H9 (cell line): ENCODE results near the gene ZNF771. TPM values are rescaled to one million over a fixed set of nuclear protein-coding genes. Genes with fewer than 3 reads are reported as not detected.

Experiments
- DNase-seq: peaks from one replicate; pipeline ENCODE4 v3.0.0-alpha.2; 2017
- H2AFZ ChIP-seq: one replicate; pipeline ENCODE4 v1.6.1; 2013; ENCODE audit warnings: mild to moderate bottlenecking, low read length, control low read depth, moderate library complexity
- H2AK5ac ChIP-seq: 2 replicates; pipeline ENCODE4 v1.6.1; 2013; ENCODE audit warnings: low read length, control low read depth, mixed read lengths; ENCODE audit not compliant: insufficient read length
- H2BK120ac ChIP-seq: one replicate; pipeline ENCODE4 v1.6.1; 2013; ENCODE audit warnings: low read depth, mild to moderate bottlenecking, low read length, control low read depth, inconsistent platforms; ENCODE audit not compliant: poor library complexity, severe bottlenecking
- H2BK12ac ChIP-seq: 2 replicates; pipeline ENCODE4 v1.6.1; 2013; ENCODE audit warnings: low read length, control low read depth, mixed read lengths, low read depth; ENCODE audit not compliant: insufficient read length
- H2BK15ac ChIP-seq: 2 replicates; pipeline ENCODE4 v1.6.1; 2013; ENCODE audit warnings: low read depth, low read length, control low read depth
- H2BK20ac ChIP-seq: one replicate; pipeline ENCODE4 v1.6.1; 2013; ENCODE audit warnings: low read depth, mild to moderate bottlenecking, low read length, control low read depth, inconsistent platforms; ENCODE audit not compliant: poor library complexity, severe bottlenecking
- H2BK5ac ChIP-seq: 2 replicates; pipeline ENCODE4 v1.6.1; 2013; ENCODE audit warnings: low read length, control low read depth, mixed read lengths; ENCODE audit not compliant: insufficient read length
- H3K14ac ChIP-seq: 2 replicates; pipeline ENCODE4 v1.6.1; 2013; ENCODE audit warnings: low read length, control low read depth; ENCODE audit not compliant: insufficient read depth
- H3K18ac ChIP-seq: 2 replicates; pipeline ENCODE4 v1.6.1; 2013; ENCODE audit warnings: low read depth, mild to moderate bottlenecking, mixed read lengths, low read length, control low read depth; ENCODE audit not compliant: insufficient read length
- H3K23ac ChIP-seq: 2 replicates; pipeline ENCODE4 v1.6.1; 2013; ENCODE audit warnings: low read length, control low read depth, mixed read lengths, low read depth; ENCODE audit not compliant: insufficient read length
- H3K23me2 ChIP-seq: 2 replicates; pipeline ENCODE4 v1.6.1; 2013; ENCODE audit warnings: low read depth, mild to moderate bottlenecking, mixed read lengths, low read length, control low read depth; ENCODE audit not compliant: insufficient read length, poor library complexity, severe bottlenecking
- H3K27ac ChIP-seq: 2 replicates; pipeline ENCODE4 v1.5.1; 2013; ENCODE audit warnings: low read length, control low read depth, mixed read lengths, low read depth; ENCODE audit not compliant: insufficient read length
- H3K27me3 ChIP-seq: 2 replicates; pipeline ENCODE4 v1.6.1; 2013; ENCODE audit warnings: low read length, control low read depth, inconsistent platforms; ENCODE audit not compliant: insufficient read depth
- H3K4ac ChIP-seq: 2 replicates; pipeline ENCODE4 v1.6.1; 2013; ENCODE audit warnings: low read depth, mild to moderate bottlenecking, control low read depth, inconsistent platforms, low read length, moderate library complexity
- H3K4me1 ChIP-seq: 2 replicates; pipeline ENCODE4 v1.6.1; 2013; ENCODE audit warnings: low read length, control low read depth, inconsistent platforms; ENCODE audit not compliant: insufficient read depth
- H3K4me2 ChIP-seq: 2 replicates; pipeline ENCODE4 v1.6.1; 2013; ENCODE audit warnings: low read length, control low read depth, mixed read lengths; ENCODE audit not compliant: insufficient read length, insufficient read depth
- H3K56ac ChIP-seq: 2 replicates; pipeline ENCODE4 v1.6.1; 2013; ENCODE audit warnings: low read depth, mild to moderate bottlenecking, mixed read lengths, low read length, control low read depth; ENCODE audit not compliant: insufficient read length
- H3K79me1 ChIP-seq: 2 replicates; pipeline ENCODE4 v1.6.1; 2013; ENCODE audit warnings: low read depth, mild to moderate bottlenecking, moderate library complexity, low read length, control low read depth, inconsistent platforms; ENCODE audit not compliant: insufficient read depth, poor library complexity, severe bottlenecking
- H3K79me2 ChIP-seq: 2 replicates; pipeline ENCODE4 v1.6.1; 2013; ENCODE audit warnings: low read length, control low read depth, inconsistent platforms; ENCODE audit not compliant: insufficient read depth
- H3K9ac ChIP-seq: 2 replicates; pipeline ENCODE4 v1.6.1; 2013; ENCODE audit warnings: low read length, control low read depth, mixed read lengths; ENCODE audit not compliant: insufficient read length; ENCODE audit errors: extremely low read depth
- H3K9me3 ChIP-seq: one replicate; pipeline ENCODE4 v1.6.1; 2013; ENCODE audit warnings: low read depth, low read length, inconsistent platforms; ENCODE audit not compliant: control insufficient read depth
- H3T11ph ChIP-seq: one replicate; pipeline ENCODE4 v1.6.1; 2013; ENCODE audit warnings: mild to moderate bottlenecking, low read length, control low read depth, inconsistent platforms
- H4K20me1 ChIP-seq: one replicate; pipeline ENCODE4 v1.6.1; 2013; ENCODE audit not compliant: control insufficient read depth, insufficient read length, insufficient read depth
- H4K5ac ChIP-seq: 2 replicates; pipeline ENCODE4 v1.6.1; 2013; ENCODE audit warnings: low read depth, mild to moderate bottlenecking, mixed read lengths, low read length, control low read depth; ENCODE audit not compliant: insufficient read length
- H4K8ac ChIP-seq: replicated peaks from 2 replicates; pipeline ENCODE4 v1.6.1; 2013; ENCODE audit warnings: low read length, control low read depth, mixed read lengths, low read depth; ENCODE audit not compliant: insufficient read length
- H4K91ac ChIP-seq: 2 replicates; pipeline ENCODE4 v1.6.1; 2013; ENCODE audit warnings: low read depth, mild to moderate bottlenecking, moderate library complexity, mixed read lengths, low read length, control low read depth; ENCODE audit not compliant: insufficient read length
- H3K27ac Mint-ChIP-seq, 3 experiments: 2 replicates in 2 of 3; 3 replicates in 1 of 3; pipeline ENCODE4 v1.8.0; 2020 to 2021; ENCODE audit warnings: mixed read lengths in 3 of 3, mild to moderate bottlenecking in 1 of 3, moderate library complexity in 1 of 3
- H3K27me3 Mint-ChIP-seq: 2 replicates; pipeline ENCODE4 v1.8.0; 2021; ENCODE audit warnings: low read depth, mild to moderate bottlenecking, moderate library complexity, mixed read lengths
- H3K36me3 Mint-ChIP-seq, 3 experiments: 2 replicates in 2 of 3; 3 replicates in 1 of 3; pipeline ENCODE4 v1.8.0; 2020 to 2021; ENCODE audit warnings: low read depth in 3 of 3, mixed read lengths in 3 of 3; ENCODE audit not compliant: insufficient read depth in 1 of 3
- H3K4me1 Mint-ChIP-seq, 2 experiments: 2 replicates each; pipeline ENCODE4 v1.8.0; 2020; ENCODE audit warnings: mixed read lengths in 2 of 2
- H3K4me3 Mint-ChIP-seq, 2 experiments: 2 replicates in 1 of 2; 3 replicates in 1 of 2; pipeline ENCODE4 v1.8.0; 2020 to 2021; ENCODE audit warnings: mild to moderate bottlenecking in 2 of 2, mixed read lengths in 2 of 2, moderate library complexity in 1 of 2
- H3K9me3 Mint-ChIP-seq, 2 experiments: 2 replicates in 1 of 2; 3 replicates in 1 of 2; pipeline ENCODE4 v1.8.0; 2020; ENCODE audit warnings: mild to moderate bottlenecking in 2 of 2, mixed read lengths in 2 of 2, moderate library complexity in 1 of 2
- WGBS: extraction: QIAGEN DNeasy Blood & Tissue Kit; methylation state at CpG from one replicate; pipeline ENCODE4 v1.1.7; 2013; ENCODE audit warnings: missing lambda C conversion rate, low lambda C conversion rate, mixed read lengths; ENCODE audit not compliant: insufficient read length; ENCODE audit errors: extremely low coverage; 5-methylcytosine and 5-hydroxymethylcytosine counted together
- total RNA-seq: library from RNA; stranded (reverse); gene quantifications from 2 replicates; pipeline ENCODE4 v1.2.1, GENCODE V29; 2021
- TF ChIP-seq, protein P1 (sequence below): fragments of 200-600 bp; sonication (generic); conservative IDR thresholded peaks from 3 replicates; pipeline ENCODE4 v1.8.0; 2021; ENCODE audit warnings: antibody characterized with exemption, mild to moderate bottlenecking

Gene ZNF771
- total RNA-seq, 1 experiment from 2014 or later = 10.5 TPM

DNA sequence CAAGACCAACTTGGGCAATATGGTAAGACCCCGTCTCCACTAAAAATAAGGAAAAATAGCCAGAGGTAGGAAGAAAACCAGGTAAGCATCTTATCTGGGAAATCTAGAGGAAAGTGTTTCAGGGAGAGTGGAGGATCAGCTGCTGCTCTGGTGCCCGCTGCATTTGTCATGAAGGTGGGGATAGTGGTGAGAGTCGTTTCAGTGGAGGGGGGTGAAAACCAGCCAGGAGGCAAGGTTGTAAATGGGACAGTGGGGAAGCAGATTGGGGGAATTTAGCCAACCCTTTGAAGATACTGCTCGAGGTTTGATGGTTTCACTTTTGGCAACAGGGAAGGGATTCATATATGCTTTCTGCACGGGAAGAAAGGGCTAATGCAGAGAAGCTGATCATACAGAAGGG lies 13.6 kb downstream of the ZNF771 start:
- Histone ChIP-seq H3K9me3 (no peaks in the 10 kb centered on the region), H3K9ac (no peak overlapping the region), H4K8ac (no peak overlapping the region), H3K4me1 (no peaks in the 10 kb centered on the region), H3K27ac (no peak overlapping the region), H2BK15ac (no peak overlapping the region), H3T11ph (no peak overlapping the region), H3K56ac (no peak overlapping the region), H2BK120ac (no peak overlapping the region), H3K79me1 (peaks cover 3% of the 10 kb centered on the region), H2AFZ (no peak overlapping the region), H4K91ac (no peak overlapping the region), H3K14ac (no peak overlapping the region), H2AK5ac (no peak overlapping the region), H2BK20ac (no peak overlapping the region), H3K4ac (no peak overlapping the region), H3K79me2 (peaks cover 2% of the 10 kb centered on the region; the same call in 1 of the 2 replicates), H3K18ac (no peak overlapping the region), H2BK5ac (no peak overlapping the region), H3K23ac (no peak overlapping the region), H3K4me2 (no peak overlapping the region), H3K23me2 (peaks cover 8% of the 10 kb centered on the region), H2BK12ac (no peak overlapping the region), H4K20me1 (no peaks in the 10 kb centered on the region), H3K27me3 (no peaks in the 10 kb centered on the region), H4K5ac (no peak overlapping the region)
- DNase-seq = no peak
- Mint-ChIP-seq H3K36me3 (peaks cover 30 to 55% (median 54%) of the 10 kb centered on the region in 3 experiments), H3K27me3 (no peaks in the 10 kb centered on the region; the same call in none of the 2 replicates), H3K4me3 (no peak overlapping the region), H3K9me3 (no peaks in the 10 kb centered on the region; a peak in 1 of 5 replicates), H3K4me1 (peaks cover 11 to 15% of the 10 kb centered on the region in 2 experiments), H3K27ac (no peak overlapping the region; a peak in 1 of 7 replicates)
- no CpG with 5 or more reads among the region's 5 CpGs for WGBS
- TF ChIP-seq, protein P1, sequence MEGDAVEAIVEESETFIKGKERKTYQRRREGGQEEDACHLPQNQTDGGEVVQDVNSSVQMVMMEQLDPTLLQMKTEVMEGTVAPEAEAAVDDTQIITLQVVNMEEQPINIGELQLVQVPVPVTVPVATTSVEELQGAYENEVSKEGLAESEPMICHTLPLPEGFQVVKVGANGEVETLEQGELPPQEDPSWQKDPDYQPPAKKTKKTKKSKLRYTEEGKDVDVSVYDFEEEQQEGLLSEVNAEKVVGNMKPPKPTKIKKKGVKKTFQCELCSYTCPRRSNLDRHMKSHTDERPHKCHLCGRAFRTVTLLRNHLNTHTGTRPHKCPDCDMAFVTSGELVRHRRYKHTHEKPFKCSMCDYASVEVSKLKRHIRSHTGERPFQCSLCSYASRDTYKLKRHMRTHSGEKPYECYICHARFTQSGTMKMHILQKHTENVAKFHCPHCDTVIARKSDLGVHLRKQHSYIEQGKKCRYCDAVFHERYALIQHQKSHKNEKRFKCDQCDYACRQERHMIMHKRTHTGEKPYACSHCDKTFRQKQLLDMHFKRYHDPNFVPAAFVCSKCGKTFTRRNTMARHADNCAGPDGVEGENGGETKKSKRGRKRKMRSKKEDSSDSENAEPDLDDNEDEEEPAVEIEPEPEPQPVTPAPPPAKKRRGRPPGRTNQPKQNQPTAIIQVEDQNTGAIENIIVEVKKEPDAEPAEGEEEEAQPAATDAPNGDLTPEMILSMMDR = no peak
